ENCODE data around the gene SYCE1.
"Not testable (repeated sequence)": the region's sequence is repeated elsewhere in the genome, so short reads cannot be mapped to it uniquely, and the experiment has no call there.

Gene SYCE1

DNA sequence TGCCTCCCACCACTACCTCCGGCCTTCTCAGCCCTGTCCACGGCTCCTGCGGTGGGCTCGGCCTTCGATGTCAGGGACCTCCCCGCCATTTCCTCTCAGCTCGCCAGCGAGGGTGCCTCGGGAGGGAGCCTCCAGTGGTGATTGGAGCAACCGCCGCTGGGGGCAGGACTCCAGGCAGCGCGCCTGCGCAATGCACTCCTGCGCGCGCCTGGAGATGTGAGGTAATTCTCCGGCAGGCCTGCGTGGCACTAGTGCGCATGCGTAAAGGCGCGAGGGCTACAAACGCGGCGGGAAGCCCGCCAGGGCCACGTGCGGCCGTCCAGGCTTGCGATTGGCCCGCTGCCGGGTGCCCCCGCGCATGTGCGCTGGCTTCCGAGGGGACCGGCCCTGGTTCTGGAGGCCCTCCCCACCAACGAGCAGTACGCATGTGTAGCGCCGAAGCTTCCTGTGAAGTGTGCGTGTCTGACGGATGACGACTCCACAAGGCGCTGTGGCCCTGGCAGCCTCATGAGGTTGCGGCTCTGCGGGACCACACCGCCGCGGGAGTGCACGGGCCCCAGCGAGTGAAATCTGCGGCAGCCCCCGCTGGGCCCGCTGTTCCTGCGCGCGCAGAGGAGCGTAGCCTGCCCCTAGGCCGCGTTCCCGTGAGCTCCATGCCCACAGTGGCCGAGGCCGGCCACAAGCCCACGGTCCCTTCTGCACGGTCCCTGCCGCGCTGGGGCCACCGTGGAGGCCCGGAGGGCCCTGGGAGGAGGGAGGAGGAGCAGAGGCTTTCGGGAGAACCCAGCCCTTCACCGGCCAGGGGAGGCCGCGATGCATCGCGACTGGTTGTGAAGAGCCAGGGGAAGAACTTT is at the start of gene SYCE1:
TSS of gene SYCE1 (minus strand) at position 143 of the 854 bp plus-strand sequence. CDS start at position 89, 54 bp downstream.
- no peak for DNase-seq

- no peak for DNase-seq
These were observed 49.6 kb upstream of the SYCE1 start for GRCh38 chr10:133614830-133615580.

DNA sequence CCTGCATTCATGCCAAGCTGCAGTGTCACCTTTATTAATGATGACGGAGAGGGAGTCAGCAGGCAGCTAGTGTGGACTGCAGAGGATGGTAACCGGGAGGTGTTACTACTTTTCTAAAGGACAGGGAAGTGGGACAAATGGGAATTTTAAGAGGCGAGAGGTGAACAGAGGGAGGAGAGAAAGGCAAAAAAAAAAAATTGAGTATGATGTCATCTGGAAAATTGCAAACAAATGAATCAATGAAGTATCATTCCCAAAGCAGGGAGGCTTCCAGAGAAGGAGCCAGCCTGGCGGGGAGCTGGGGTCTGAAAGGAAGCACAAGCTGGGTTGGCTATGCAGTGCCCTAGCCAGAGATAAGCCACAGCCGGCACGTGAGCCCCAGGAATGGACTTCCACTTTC is 48.3 kb upstream of the SYCE1 start:
- no peak for DNase-seq

DNA sequence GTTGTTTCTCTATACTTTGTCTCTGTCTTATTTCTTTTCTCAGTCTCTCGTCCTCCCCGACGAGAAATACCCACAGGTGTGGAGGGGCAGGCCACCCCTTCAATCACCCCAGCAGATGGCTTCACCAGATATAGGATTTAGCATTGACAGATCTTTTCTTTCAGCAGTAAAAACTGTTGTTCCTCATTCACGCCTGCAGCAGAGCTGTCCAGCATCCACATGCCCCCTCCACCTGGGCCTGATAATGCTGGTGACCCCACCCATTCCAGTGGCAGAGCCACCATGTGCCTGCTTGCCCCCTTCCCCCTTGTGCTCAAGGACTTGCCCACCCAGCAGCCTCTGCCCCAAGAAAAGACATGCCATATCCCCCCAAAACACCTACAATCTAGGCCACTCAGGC is 45.7 kb upstream of the SYCE1 start:
- DNase-seq, result no peak

DNA sequence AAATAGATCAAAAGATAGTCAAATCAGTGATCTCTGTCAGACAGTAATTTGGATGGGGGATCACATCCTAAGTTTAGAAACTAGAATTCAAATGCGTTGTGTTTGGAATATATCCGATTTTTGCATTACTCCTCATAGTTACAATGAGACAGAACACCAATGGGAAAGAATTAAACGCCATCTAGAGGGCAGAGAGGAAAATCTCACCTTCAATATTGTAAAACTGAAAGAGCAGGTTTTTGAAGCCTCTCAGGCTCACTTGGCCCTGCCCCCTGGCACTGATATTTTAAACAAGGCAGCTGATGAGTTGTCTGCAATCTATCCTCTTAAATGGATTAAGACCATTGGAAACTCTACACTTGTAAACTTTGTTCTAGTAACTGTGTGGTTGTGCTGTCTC is 43.5 kb upstream of the SYCE1 start:
- peak; percentile 37 for DNase-seq

DNA sequence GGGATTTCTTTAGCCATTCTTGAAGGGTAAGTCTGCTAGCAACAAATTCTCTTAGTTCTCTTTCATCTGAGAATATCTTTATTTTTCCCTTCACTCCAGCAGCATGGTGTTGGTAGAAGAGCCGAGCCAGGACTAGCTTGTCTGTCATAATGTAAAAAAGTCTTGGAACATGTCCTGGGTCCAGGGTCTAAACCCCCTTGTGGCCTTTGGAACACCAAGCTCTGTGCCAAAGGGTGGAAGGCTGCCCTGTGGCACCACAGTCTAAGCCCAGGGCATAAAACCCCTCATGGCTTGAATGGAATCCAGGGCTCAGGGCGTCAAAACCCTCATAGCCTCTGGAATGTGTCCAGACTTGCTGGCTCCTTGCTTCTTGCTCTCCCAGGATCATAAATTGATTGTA is 38.1 kb upstream of the SYCE1 start:
- not testable (repeated sequence) for DNase-seq

DNA sequence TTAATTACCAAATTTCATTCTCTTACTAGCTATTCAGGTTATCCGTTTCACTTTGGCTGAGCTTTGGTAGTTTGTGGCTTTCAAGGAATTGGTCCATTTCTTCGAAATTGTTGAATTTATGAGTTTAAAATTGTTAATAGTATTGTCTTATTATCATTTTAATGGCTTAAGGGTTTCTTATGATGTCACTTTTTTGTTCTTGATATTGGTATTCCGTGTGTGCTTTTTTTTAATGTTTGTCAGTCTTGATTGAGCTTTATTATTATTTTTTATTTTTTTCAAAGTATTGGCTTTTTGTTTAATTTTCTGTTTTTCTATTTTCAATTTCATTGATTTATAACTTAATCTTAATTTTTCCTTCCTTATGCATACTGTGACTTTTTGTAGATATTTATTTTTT is 35.3 kb upstream of the SYCE1 start:
- no peak for DNase-seq

DNA sequence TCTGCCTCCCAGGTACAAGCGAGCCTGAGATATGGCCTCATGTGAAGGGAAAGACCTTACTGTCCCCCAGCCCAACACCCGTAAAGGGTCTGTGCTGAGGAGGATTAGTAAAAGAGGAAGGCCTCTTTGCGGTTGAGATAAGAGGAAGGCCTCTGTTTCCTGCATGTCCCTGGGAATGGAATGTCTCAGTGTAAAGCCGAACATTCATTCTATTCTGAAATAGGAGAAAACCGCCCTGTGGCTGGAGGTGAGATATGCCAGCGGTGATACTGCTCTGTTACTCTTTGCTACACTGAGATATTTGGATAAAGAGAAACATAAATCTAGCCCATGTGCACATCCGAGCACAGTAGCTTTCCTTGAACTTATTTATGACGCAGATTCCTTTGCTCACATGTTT is 34.5 kb upstream of the SYCE1 start:
- not testable (repeated sequence) for DNase-seq

DNA sequence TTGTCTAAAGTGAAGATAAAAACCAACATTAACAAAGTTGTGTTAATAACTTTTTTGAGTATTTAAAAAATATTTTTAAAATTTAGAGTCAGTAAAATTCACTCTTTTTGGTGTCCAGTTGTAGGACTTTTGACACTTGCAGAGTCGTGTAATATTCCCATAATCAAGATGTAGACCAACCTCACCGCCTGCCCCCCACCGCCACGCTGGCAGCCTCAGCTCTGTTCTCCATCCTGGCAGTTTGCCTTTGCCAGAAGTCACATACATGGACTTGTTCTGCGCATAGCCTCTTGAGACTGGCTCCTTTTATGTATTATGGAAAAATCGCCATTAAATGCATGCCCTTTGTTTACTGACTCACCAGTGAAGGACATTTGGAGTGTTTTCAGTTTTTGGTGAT is 27.3 kb upstream of the SYCE1 start:
- no peak for DNase-seq

GRCh38 chr10:133590970-133591359 is 25.6 kb upstream of the SYCE1 start:
- no peak for DNase-seq

GRCh38 chr10:133590226-133590969 is 25.0 kb upstream of the SYCE1 start:
- no peak for DNase-seq

- not testable (repeated sequence) for DNase-seq
These were observed 11.7 kb upstream of the SYCE1 start for GRCh38 chr10:133577037-133577436.

DNA sequence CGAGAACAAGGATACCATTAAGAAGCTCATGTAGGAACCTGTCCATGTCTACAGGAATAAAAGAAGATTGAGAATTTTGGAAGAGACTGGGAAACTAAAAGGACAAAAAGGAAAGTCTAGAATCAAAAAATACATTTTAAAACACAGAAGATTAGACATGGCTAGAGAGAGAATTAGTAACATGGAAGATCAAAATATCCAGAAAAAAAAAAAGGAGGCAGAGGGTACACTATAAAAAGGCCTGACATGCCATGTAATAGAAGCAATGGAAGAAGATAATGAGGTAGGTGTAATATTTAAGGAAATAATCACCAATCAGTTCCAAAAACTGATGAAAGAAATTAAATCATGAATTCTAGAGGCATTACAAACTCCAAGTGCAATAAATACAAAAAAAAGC is 8.1 kb upstream of the SYCE1 start:
- not testable (repeated sequence) for DNase-seq

DNA sequence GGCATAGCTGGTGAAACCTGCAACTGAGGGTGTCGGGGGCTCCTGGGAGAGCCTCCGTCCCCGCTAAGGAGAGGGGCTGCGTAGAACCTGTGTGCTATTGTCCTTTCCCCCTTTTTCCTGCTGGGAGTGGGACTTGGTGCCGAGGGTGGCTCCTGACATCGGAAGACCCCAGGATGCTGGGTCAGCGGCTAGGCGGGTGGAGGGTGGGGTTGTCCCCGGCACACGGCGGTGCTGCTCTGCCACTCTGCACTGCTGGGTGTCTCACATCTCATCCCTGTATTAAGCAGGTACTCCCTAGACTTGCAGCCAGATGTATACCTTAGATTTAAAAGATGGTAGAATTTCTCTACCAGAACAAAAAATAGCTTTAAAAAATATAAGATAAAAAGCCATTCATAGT is 6.7 kb upstream of the SYCE1 start:
- DNase-seq, result not testable (repeated sequence)

- DNase-seq, result not testable (repeated sequence)
These were observed 4.4 kb upstream of the SYCE1 start for GRCh38 chr10:133569801-133570200.

DNA sequence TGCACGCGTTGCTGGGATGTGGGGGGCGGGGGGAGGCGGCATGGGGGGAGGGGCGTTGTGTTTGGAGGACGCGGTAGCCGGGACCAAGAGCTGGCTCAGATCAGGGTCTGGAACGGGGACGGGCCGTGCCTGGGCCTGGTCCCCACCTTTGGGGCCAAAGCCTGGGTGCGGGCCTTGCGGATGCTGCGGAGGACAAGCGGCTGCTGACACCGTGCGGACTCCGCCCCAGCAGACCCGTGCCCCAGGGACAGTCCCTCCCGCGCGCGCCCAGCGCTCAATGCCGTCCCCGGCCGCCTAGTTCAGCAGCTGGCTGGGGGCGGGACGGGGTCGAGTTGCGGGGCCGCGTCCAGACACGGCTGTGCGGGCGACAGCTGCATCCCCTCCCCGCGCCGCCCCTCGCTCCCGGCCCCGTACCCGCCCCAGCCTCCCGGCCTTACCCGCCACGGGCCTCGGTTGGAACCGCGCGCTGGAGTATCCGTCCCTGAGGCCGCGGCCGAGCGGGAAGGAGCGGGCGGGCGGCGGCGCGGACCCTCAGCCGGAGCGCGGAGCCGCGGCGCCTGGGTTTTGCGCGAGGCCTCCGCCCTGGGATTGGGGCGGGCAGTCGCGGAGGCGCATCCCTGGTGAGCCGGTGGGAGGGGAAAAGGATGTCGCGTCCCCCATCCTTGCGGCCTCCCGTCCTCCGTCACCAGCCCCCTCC is 3.6 kb upstream of the SYCE1 start:
- DNase-seq, result not testable (repeated sequence)

GRCh38 chr10:133568287-133568614 is 2.9 kb upstream of the SYCE1 start:
- no peak for DNase-seq

GRCh38 chr10:133567609-133568286 is 2.4 kb upstream of the SYCE1 start:
- no peak for DNase-seq

GRCh38 chr10:133567119-133567518 is 1.7 kb upstream of the SYCE1 start:
- DNase-seq, result no peak

GRCh38 chr10:133564816-133565215 is 567 bp downstream of the SYCE1 start:
- no peak for DNase-seq

GRCh38 chr10:133559216-133559615 is 6.2 kb downstream of the SYCE1 start:
- no peak for DNase-seq

DNA sequence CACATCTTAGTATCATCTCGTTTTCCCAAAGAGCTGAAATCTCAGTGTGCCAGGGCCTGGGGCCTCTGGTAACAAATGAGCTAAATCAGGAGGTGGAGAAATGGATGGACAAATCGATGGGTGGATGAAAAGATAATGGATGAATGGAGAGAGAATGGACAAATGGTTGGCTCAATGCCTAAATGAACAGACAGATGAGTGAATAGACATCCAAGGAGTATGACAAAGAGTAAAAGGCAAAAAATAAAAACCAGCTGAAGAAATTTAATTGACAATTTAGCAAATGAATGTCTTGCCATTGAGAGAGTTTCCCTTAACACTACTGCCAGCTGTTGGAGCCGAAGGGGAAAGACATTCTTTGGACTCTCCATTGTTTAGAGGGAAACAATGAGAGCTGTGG is 8.0 kb downstream of the SYCE1 start:
- DNase-seq, result no peak

Data from kidney glomerular epithelial cell (primary cell).